HL-60 (cell line): ENCODE results near the gene PHF14.

Experiments
- GABPA ChIP-seq: IDR thresholded peaks from 2 replicates; pipeline ENCODE4 v1.6.1; 2012; ENCODE audit warnings: low read depth
- POLR2AphosphoS5 ChIP-seq: IDR thresholded peaks from 2 replicates; pipeline ENCODE4 v1.6.1; 2012; ENCODE audit warnings: low read depth
- TF ChIP-seq, protein P1 (sequence below): IDR thresholded peaks from one replicate; pipeline ENCODE4 v1.5.1; 2011; ENCODE audit warnings: low read length, control low read depth, inconsistent platforms; ENCODE audit not compliant: insufficient read depth

DNA sequence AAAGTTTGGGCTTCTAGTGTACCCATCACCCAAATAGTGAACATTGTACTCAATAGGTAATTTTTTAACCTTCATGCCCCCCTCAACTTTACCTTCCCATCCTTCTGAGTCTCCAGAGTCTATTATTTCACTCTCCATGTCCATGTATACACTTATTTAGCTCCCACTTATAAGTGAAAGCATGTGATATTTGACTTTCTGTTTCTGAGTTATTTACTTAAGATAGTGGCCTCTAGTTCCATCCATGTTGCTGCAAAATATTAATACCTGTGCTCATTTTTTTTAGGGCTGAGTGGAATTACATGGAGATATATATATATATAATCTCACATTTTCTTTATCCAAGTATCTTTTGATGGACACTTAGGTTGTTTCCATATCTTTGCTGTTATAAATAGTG is 21.1 kb upstream of the PHF14 start:
- TF ChIP-seq POLR2AphosphoS5 (no peak), GABPA (no peak)
- TF ChIP-seq, protein P1, sequence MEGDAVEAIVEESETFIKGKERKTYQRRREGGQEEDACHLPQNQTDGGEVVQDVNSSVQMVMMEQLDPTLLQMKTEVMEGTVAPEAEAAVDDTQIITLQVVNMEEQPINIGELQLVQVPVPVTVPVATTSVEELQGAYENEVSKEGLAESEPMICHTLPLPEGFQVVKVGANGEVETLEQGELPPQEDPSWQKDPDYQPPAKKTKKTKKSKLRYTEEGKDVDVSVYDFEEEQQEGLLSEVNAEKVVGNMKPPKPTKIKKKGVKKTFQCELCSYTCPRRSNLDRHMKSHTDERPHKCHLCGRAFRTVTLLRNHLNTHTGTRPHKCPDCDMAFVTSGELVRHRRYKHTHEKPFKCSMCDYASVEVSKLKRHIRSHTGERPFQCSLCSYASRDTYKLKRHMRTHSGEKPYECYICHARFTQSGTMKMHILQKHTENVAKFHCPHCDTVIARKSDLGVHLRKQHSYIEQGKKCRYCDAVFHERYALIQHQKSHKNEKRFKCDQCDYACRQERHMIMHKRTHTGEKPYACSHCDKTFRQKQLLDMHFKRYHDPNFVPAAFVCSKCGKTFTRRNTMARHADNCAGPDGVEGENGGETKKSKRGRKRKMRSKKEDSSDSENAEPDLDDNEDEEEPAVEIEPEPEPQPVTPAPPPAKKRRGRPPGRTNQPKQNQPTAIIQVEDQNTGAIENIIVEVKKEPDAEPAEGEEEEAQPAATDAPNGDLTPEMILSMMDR, result no peak
